CD8-positive, alpha-beta memory T cell (primary cell): Measurements from ENCODE around the gene TPGS2. TPM values are rescaled to one million over a fixed set of nuclear protein-coding genes. Genes with fewer than 3 reads are reported as not detected.

Experiments used
- CTCF ChIA-PET: fragments of 350-600 bp; sonication (Branson Sonifier 250); formaldehyde crosslinking; loops from one replicate; lab custom pipeline; 2021; ENCODE audit warnings: antibody characterized with exemption; lab: Charles Lee
- POLR2A ChIA-PET: fragments of 350-600 bp; sonication (Branson Sonifier 250); formaldehyde crosslinking; loops from one replicate; lab custom pipeline; 2021; ENCODE audit warnings: antibody characterized with exemption; lab: Charles Lee
- DNase-seq, 5 donors: peaks; one replicate each; pipeline versions ENCODE4 v3.0.0 to v3.0.0-alpha.2; 2020 to 2022; ENCODE audit warnings: mixed read lengths in 1 of 5
- H3K27ac ChIP-seq: one replicate; pipeline ENCODE4 v1.7.0; 2013; ENCODE audit warnings: low read depth, mild to moderate bottlenecking, low read length, moderate library complexity
- H3K27me3 ChIP-seq: 2 replicates; pipeline ENCODE4 v1.7.0; 2013; ENCODE audit warnings: low read length, mild to moderate bottlenecking; ENCODE audit not compliant: insufficient read depth, poor library complexity, severe bottlenecking
- H3K36me3 ChIP-seq: 2 replicates; pipeline ENCODE4 v1.7.0; 2013; ENCODE audit warnings: mild to moderate bottlenecking, low read length, moderate library complexity; ENCODE audit not compliant: insufficient read depth
- H3K4me1 ChIP-seq: 2 replicates; pipeline ENCODE4 v1.7.0; 2013; ENCODE audit warnings: mild to moderate bottlenecking, low read length, moderate library complexity; ENCODE audit not compliant: insufficient read depth
- H3K4me3 ChIP-seq: 2 replicates; pipeline ENCODE4 v1.7.0; 2013; ENCODE audit warnings: mild to moderate bottlenecking, low read length
- H3K9me3 ChIP-seq: 2 replicates; pipeline ENCODE4 v1.7.0; 2013; ENCODE audit warnings: mild to moderate bottlenecking, low read length
- H3K27ac Mint-ChIP-seq, 8 donors: one replicate each; pipeline ENCODE4 v1.8.0; 2020 to 2021; ENCODE audit warnings: mixed read lengths in 8 of 8, mild to moderate bottlenecking in 6 of 8, inconsistent platforms in 3 of 8, moderate library complexity in 3 of 8
- H3K27me3 Mint-ChIP-seq, 2 donors: one replicate each; pipeline ENCODE4 v1.8.0; 2020 to 2021; ENCODE audit warnings: mixed read lengths in 2 of 2, mild to moderate bottlenecking in 1 of 2, moderate library complexity in 1 of 2
- H3K36me3 Mint-ChIP-seq, 3 donors: one replicate each; pipeline ENCODE4 v1.8.0; 2020 to 2021; ENCODE audit warnings: mixed read lengths in 3 of 3, inconsistent platforms in 1 of 3, mild to moderate bottlenecking in 1 of 3
- H3K4me1 Mint-ChIP-seq, 3 donors: one replicate each; pipeline ENCODE4 v1.8.0; 2020 to 2021; ENCODE audit warnings: mixed read lengths in 3 of 3, inconsistent platforms in 1 of 3, mild to moderate bottlenecking in 1 of 3
- H3K4me3 Mint-ChIP-seq, 7 donors: one replicate each; pipeline ENCODE4 v1.8.0; 2020 to 2021; ENCODE audit warnings: mixed read lengths in 7 of 7, mild to moderate bottlenecking in 6 of 7, moderate library complexity in 4 of 7, inconsistent platforms in 2 of 7
- H3K9me3 Mint-ChIP-seq, 5 donors: one replicate each; pipeline ENCODE4 v1.8.0; 2020 to 2022; ENCODE audit warnings: mixed read lengths in 5 of 5, mild to moderate bottlenecking in 3 of 5, moderate library complexity in 2 of 5, inconsistent platforms in 1 of 5
- polyA plus RNA-seq: library from polyadenylated mRNA; unstranded; fragments of 300-500 nt; fragmentation: Illumina TruSeq; gene quantifications from one replicate; pipeline ENCODE4 v1.2.3, GENCODE V29; 2021
- total RNA-seq, 2 experiments: library from RNA; stranded (reverse); gene quantifications; one replicate each; pipeline ENCODE4 v1.2.3, GENCODE V29; 2021

TPGS2 gene
- total and polyA plus RNA-seq, 3 experiments from 2014 or later, result 68.3 to 75.5 (median 70.2) TPM

DNA sequence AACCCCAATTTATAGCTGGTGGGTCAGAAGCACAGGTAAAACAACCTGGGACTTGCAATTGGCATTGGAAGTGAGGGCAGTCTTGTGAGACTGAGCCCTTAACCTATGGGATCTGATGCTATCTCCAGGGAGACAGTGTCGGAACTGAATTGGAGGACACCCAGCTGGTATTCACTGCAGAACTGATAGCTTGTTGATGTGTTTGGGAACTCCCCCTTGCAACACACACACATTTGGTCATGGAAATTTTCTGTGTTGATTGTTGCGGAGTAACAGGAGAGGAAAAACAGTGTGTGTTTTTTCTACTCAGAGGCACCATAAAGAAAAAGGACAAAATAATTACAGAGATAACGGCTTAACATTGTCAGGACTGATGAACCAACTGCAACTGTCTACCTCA is 16.1 kb downstream of the TPGS2 start:
- peaks cover 5% of the 10 kb centered on the region for H3K4me1 ChIP-seq
- Mint-ChIP-seq H3K27me3 (no peaks in the 10 kb centered on the region), H3K4me1 (peaks cover 18 to 30% (median 30%) of the 10 kb centered on the region in 3 donors), H3K36me3 (peaks cover 0 to 70% (median 5%) of the 10 kb centered on the region in 3 donors), H3K9me3 (no peaks in the 10 kb centered on the region), H3K4me3 (no peak overlapping the region), H3K27ac (peak overlapping the region in 2 of 8 donors; percentile 55 to 61)
- H3K36me3 ChIP-seq, result peaks cover 15% of the 10 kb centered on the region
- H3K9me3 ChIP-seq, result no peaks in the 10 kb centered on the region
- no peak overlapping the region for H3K27ac ChIP-seq
- H3K4me3 ChIP-seq, result no peak overlapping the region
- H3K27me3 ChIP-seq, result no peaks in the 10 kb centered on the region
- DNase-seq, result no peak
- ChIA-PET POLR2A (no interaction called here), CTCF (interaction anchor here (2.8 to 4.1 kb wide), 2 partner anchors 8 to 16 kb away, joined by 6 to 17 read pairs; partner anchors contain the start of genes KIAA1328 and TPGS2)

DNA sequence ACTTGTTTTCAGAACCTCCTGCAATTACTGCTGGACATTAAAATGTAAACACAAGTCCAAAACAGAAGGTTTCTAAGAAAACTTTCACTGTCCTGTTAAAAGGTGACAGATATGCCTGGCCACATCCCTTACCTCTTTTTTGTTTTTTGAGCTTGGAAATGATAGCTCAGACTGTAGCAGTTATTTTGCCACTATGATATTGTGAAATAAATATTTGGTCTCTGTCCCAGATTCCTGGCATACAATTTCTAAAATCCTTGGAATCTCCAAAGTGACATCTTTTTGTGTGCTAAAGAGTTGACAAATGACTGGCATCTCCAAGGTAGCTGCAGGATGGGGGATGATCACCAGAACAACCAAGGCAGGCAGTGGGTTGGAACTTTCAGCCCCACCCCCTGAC is 16.8 kb downstream of the TPGS2 start:
- no peaks in the 10 kb centered on the region for H3K27me3 Mint-ChIP-seq
- Histone ChIP-seq H3K27ac (no peak overlapping the region), H3K36me3 (peaks cover 22% of the 10 kb centered on the region), H3K27me3 (no peaks in the 10 kb centered on the region), H3K4me3 (no peak overlapping the region), H3K4me1 (peaks cover 5% of the 10 kb centered on the region), H3K9me3 (no peaks in the 10 kb centered on the region)
- H3K4me1 Mint-ChIP-seq, result peaks cover 18 to 30% (median 29%) of the 10 kb centered on the region in 3 donors
- ChIA-PET POLR2A (no interaction called here), CTCF (interaction anchor here (1.4 to 4.1 kb wide), 3 partner anchors 9 to 17 kb away, joined by 3 to 17 read pairs (median 6); partner anchors contain the start of genes KIAA1328 and TPGS2)
- H3K36me3 Mint-ChIP-seq, result peaks cover 0 to 71% (median 7%) of the 10 kb centered on the region in 3 donors
- H3K27ac Mint-ChIP-seq, result peak overlapping the region in 3 of 8 donors; percentile 21 to 72 (median 55)
- no peaks in the 10 kb centered on the region for H3K9me3 Mint-ChIP-seq
- H3K4me3 Mint-ChIP-seq, result no peak overlapping the region
- no peak for DNase-seq

DNA sequence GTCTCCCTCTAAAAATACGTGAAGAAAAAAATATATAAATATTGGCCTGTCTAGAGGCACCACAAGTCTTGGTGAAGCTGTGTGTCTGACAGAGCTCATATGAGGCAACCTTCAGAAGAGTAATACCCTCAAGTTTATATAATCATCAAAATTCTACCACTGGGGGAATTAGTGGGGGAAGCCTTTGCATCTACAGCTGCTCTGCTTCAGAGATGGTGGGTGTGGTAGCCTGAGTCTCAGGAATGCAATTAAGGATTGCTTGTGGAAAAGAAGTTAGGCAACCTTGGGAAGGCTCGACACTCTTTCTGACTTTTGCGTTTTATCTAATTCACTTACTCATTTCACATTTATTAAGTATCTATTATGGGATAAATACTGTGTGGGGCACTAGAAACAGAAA is 17.4 kb downstream of the TPGS2 start:
- peaks cover 0 to 69% (median 9%) of the 10 kb centered on the region in 3 donors for H3K36me3 Mint-ChIP-seq

DNA sequence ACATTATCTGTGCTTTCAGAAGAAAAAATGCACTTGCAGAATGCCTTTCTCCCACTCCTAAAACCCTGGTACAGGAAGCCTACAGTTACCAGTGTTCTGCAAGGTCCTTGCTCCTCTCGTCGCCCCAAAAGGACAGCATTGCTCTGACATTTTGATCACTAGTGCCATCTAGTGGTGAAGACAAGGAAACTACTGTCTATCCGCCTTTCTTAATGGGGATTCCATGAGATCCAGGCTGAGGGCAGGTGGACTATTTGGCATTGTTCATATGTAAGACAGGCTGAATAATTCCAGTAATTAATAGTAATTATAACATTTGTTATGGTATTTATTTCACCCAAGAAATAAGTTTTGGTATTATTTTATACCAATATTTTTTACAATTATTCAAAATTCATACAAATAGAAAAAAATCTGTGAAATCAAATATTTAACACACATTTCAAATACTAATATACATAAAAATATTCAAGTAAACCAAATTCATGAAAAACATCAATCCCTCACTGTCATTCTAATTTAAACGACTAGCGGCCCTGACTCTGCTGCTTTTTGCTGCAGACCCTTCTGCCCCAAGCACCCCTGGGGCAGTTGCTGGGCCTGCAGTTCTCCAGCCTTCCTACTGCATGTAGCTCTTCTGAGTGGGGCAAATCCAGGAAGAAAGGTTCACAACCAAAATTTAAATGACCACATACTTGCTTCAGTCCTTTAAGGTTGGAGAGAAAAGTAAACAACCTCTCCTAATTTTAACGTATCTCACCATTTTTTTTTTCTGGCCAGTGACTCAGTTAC is 19.0 kb downstream of the TPGS2 start:
- peaks cover 5% of the 10 kb centered on the region for H3K4me1 ChIP-seq
- no peaks in the 10 kb centered on the region for H3K27me3 Mint-ChIP-seq
- H3K9me3 ChIP-seq, result no peaks in the 10 kb centered on the region
- ChIA-PET POLR2A (no interaction called here), CTCF (interaction anchor here (1.2 to 4.1 kb wide), 5 partner anchors 11 to 32 kb away, joined by 3 to 17 read pairs (median 5); partner anchors contain the start of genes KIAA1328 and TPGS2)
- H3K27ac ChIP-seq, result no peak overlapping the region
- H3K27me3 ChIP-seq, result no peaks in the 10 kb centered on the region
- peaks cover 18 to 26% (median 22%) of the 10 kb centered on the region in 3 donors for H3K4me1 Mint-ChIP-seq
- H3K4me3 Mint-ChIP-seq, result no peak overlapping the region
- peak in 4 of 5 donors; percentile 11 to 60 (median 51) for DNase-seq
- H3K36me3 ChIP-seq, result peaks cover 25% of the 10 kb centered on the region
- no peak overlapping the region for H3K4me3 ChIP-seq
- H3K27ac Mint-ChIP-seq, result peak overlapping the region in 3 of 8 donors; percentile 29 to 51 (median 47)
- no peaks in the 10 kb centered on the region for H3K9me3 Mint-ChIP-seq
- peaks cover 3 to 72% (median 11%) of the 10 kb centered on the region in 3 donors for H3K36me3 Mint-ChIP-seq

More for the DNA sequence above, 17.4 kb downstream of the TPGS2 start:
- Histone ChIP-seq H3K4me3 (no peak overlapping the region), H3K9me3 (no peaks in the 10 kb centered on the region), H3K27ac (no peak overlapping the region), H3K36me3 (peaks cover 19% of the 10 kb centered on the region), H3K27me3 (no peaks in the 10 kb centered on the region), H3K4me1 (peaks cover 5% of the 10 kb centered on the region)
- H3K9me3 Mint-ChIP-seq, result no peaks in the 10 kb centered on the region
- H3K27me3 Mint-ChIP-seq, result no peaks in the 10 kb centered on the region
- H3K4me1 Mint-ChIP-seq, result peaks cover 18 to 30% (median 26%) of the 10 kb centered on the region in 3 donors
- peak overlapping the region in 2 of 8 donors; percentile 21 to 72 for H3K27ac Mint-ChIP-seq
- POLR2A ChIA-PET, result no interaction called here
- CTCF ChIA-PET, result interaction anchor here (1.4 to 4.1 kb wide), 4 partner anchors 10 to 34 kb away, joined by 3 to 17 read pairs (median 4); partner anchors contain the start of genes KIAA1328 and TPGS2
- no peak for DNase-seq
- no peak overlapping the region for H3K4me3 Mint-ChIP-seq

DNA sequence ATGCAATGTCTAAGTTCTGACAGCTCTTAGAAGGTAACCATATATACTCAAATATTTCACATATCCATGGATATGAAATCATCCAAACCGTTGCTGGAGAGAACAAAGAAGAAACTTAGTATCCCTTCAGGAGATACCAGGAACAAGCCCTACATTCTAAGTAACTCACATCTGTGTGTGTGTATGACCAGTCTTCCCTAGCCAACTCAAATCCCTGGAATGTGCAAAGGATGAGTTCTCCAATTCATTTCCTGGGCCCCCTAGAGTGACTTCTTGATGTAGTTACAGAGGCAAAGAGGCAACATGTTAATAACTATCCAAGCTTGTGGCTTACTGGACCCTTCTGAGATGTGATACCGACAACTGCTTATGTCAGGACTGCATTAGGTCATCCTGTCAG is 20.1 kb downstream of the TPGS2 start:
- ChIA-PET CTCF (interaction anchor here (0.9 to 1.5 kb wide), 3 partner anchors 10 to 26 kb away, joined by 4 to 5 read pairs (median 4); no protein-coding TSS in a partner anchor), POLR2A (no interaction called here)
- Histone ChIP-seq H3K27ac (no peak overlapping the region), H3K9me3 (no peaks in the 10 kb centered on the region), H3K36me3 (peaks cover 36% of the 10 kb centered on the region), H3K4me3 (no peak overlapping the region), H3K4me1 (peaks cover 5% of the 10 kb centered on the region), H3K27me3 (no peaks in the 10 kb centered on the region)
- Mint-ChIP-seq H3K4me3 (no peak overlapping the region), H3K4me1 (peaks cover 13 to 19% (median 16%) of the 10 kb centered on the region in 3 donors), H3K27me3 (no peaks in the 10 kb centered on the region), H3K27ac (no peak overlapping the region), H3K9me3 (no peaks in the 10 kb centered on the region), H3K36me3 (peaks cover 11 to 72% (median 15%) of the 10 kb centered on the region in 3 donors)
- DNase-seq, result no peak

DNA sequence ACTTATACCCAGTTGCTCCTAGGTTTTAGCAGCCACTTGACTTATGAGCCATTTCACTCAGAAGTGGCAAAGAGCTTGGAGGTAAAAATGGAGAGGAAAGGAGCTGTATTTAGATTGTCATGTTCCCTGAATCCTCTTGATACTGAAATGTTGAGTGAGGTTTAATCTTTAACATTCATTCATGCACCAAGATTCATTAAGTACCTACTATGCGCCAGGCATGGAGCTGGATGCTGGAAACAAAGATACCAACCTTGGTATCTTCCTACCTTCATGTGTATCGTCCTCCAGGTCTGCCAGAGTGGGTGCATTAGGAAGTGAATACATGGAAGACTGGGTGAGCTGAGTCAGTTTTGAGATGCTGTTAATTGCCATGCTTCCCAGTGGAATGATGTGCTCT is 23.7 kb downstream of the TPGS2 start:
- peaks cover 34% of the 10 kb centered on the region for H3K36me3 ChIP-seq
- CTCF ChIA-PET, result no interaction called here
- no peaks in the 10 kb centered on the region for H3K27me3 Mint-ChIP-seq

DNA sequence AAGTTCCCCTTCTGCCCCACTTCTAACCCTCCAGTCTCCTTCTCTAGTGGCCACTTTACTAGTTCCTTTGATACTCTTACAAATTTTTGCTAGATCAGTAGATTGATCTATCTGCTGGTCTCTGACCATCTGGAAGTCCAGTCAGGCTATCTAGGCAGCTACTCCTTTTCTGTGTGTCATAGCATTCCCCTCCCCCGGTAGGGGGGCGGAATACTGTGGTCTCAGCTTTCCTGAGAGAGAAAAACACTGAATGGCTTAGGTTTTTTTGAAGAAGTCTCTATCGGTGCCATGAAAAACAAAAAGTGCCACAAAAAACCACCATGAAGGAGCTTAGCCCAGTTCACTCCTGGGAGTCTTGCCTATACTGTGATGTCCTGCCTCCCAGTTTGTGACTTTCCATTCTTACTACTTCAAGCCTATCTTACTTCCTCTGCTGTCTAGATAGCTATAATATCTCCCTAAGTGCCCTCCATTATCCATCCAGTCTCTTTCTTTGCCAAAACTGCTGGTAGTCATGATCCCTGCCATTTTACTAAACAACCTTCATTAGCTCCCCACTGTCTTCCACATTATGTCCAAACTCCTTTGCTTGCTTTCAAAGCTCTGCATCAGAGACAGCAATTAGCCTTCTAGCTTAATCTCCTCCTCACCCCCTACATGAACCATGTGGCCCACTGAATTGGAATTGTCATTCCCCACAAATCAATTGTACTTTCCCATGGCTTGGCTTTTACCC is 29.9 kb downstream of the TPGS2 start:
- no peaks in the 10 kb centered on the region for H3K9me3 ChIP-seq
- H3K4me1 Mint-ChIP-seq, result no peaks in the 10 kb centered on the region
- H3K36me3 Mint-ChIP-seq, result peaks cover 22 to 93% (median 54%) of the 10 kb centered on the region in 3 donors
- H3K36me3 ChIP-seq, result peaks cover 17% of the 10 kb centered on the region
- no peak overlapping the region for H3K4me3 ChIP-seq
- H3K27me3 ChIP-seq, result no peaks in the 10 kb centered on the region
- ChIA-PET CTCF (interaction anchor here (1.0 to 1.3 kb wide), 3 partner anchors 9 to 12 kb away, joined by 3 to 4 read pairs (median 3); no protein-coding TSS in a partner anchor), POLR2A (no interaction called here)
- no peaks in the 10 kb centered on the region for H3K27me3 Mint-ChIP-seq
- DNase-seq, result no peak
- H3K27ac ChIP-seq, result no peak overlapping the region
- peak overlapping the region in 2 of 8 donors; percentile 6 to 10 for H3K27ac Mint-ChIP-seq
- H3K4me1 ChIP-seq, result no peaks in the 10 kb centered on the region
- peaks cover 0 to 2% (median 0%) of the 10 kb centered on the region in 5 donors for H3K9me3 Mint-ChIP-seq
- H3K4me3 Mint-ChIP-seq, result no peak overlapping the region

More for the DNA sequence above, 23.7 kb downstream of the TPGS2 start:
- H3K9me3 Mint-ChIP-seq, result peaks cover 0 to 2% (median 0%) of the 10 kb centered on the region in 5 donors
- Histone ChIP-seq H3K4me1 (peaks cover 5% of the 10 kb centered on the region), H3K4me3 (no peak overlapping the region), H3K9me3 (no peaks in the 10 kb centered on the region), H3K27ac (no peak overlapping the region), H3K27me3 (no peaks in the 10 kb centered on the region)
- H3K27ac Mint-ChIP-seq, result no peak overlapping the region
- DNase-seq, result no peak
- POLR2A ChIA-PET, result no interaction called here
- H3K36me3 Mint-ChIP-seq, result peaks cover 18 to 76% (median 29%) of the 10 kb centered on the region in 3 donors
- peaks cover 7 to 13% (median 7%) of the 10 kb centered on the region in 3 donors for H3K4me1 Mint-ChIP-seq
- no peak overlapping the region for H3K4me3 Mint-ChIP-seq
